ENCODE measurements around the gene EOLA1.
"Not testable (repeated sequence)": the region's sequence is repeated elsewhere in the genome, so short reads cannot be mapped to it uniquely, and the experiment has no call there.

The EOLA1 gene

GRCh38 chrX:149497626-149498025 is 43.2 kb upstream of the EOLA1 start:
- ChIA-PET CTCF (interaction anchor here (0.7 kb wide), 1 partner anchor 9 kb away, joined by 3 read pairs; no protein-coding TSS in a partner anchor), POLR2A (no interaction called here)
- Histone ChIP-seq H3K27me3 (replicated peaks in 2 of 5; ENCODE audit: control insufficient read depth in 4 of 5, insufficient read depth in 5 of 5, low read length in 4 of 5) (peaks cover 0 to 5% (median 0%) of the 10 kb centered on the region in 5 experiments), H3K4me3 (ENCODE audit: control insufficient read depth in 1 of 7, extremely low read depth in 1 of 7, insufficient read depth in 4 of 7, low read depth in 2 of 7, low read length in 6 of 7) (no peak overlapping the region), H3K9me3 (ENCODE audit: control extremely low read depth in 1 of 5, control insufficient read depth in 4 of 5, insufficient read depth in 2 of 5, low read depth in 1 of 5, low read length in 4 of 5) (no peaks in the 10 kb centered on the region), H3K4me1 (ENCODE audit: control extremely low read depth in 1 of 4, control insufficient read depth in 4 of 4, insufficient read depth in 4 of 4, low read length in 3 of 4) (peaks cover 0 to 9% (median 2%) of the 10 kb centered on the region in 4 experiments), H3K27ac (ENCODE audit: insufficient read depth in 1 of 2, low read depth in 1 of 2, low read length in 2 of 2, poor library complexity in 1 of 2, severe bottlenecking in 2 of 2) (no peak overlapping the region), H3K36me3 (ENCODE audit: control insufficient read depth in 4 of 4, insufficient read depth in 4 of 4, low read length in 3 of 4) (peaks cover 3 to 91% (median 44%) of the 10 kb centered on the region in 4 experiments)
- no peak for DNase-seq
- WGBS (ENCODE audit: insufficient coverage): 86% methylated on average over 1 of the region's 2 CpGs

- Histone ChIP-seq H3K36me3 (ENCODE audit: control insufficient read depth in 4 of 4, insufficient read depth in 4 of 4, low read length in 3 of 4) (peaks cover 5 to 80% (median 38%) of the 10 kb centered on the region in 4 experiments), H3K27me3 (replicated peaks in 2 of 5; ENCODE audit: control insufficient read depth in 4 of 5, insufficient read depth in 5 of 5, low read length in 4 of 5) (no peaks in the 10 kb centered on the region), H3K27ac (ENCODE audit: insufficient read depth in 1 of 2, low read depth in 1 of 2, low read length in 2 of 2, poor library complexity in 1 of 2, severe bottlenecking in 2 of 2) (no peak overlapping the region), H3K4me1 (ENCODE audit: control extremely low read depth in 1 of 4, control insufficient read depth in 4 of 4, insufficient read depth in 4 of 4, low read length in 3 of 4) (peaks cover 0 to 14% (median 6%) of the 10 kb centered on the region in 4 experiments), H3K4me3 (ENCODE audit: control insufficient read depth in 1 of 7, extremely low read depth in 1 of 7, insufficient read depth in 4 of 7, low read depth in 2 of 7, low read length in 6 of 7) (no peak overlapping the region), H3K9me3 (ENCODE audit: control extremely low read depth in 1 of 5, control insufficient read depth in 4 of 5, insufficient read depth in 2 of 5, low read depth in 1 of 5, low read length in 4 of 5) (no peaks in the 10 kb centered on the region)
- DNase-seq: no peak
- no CpG with 5 or more reads among the region's 4 CpGs for WGBS (ENCODE audit: insufficient coverage)
- CTCF ChIA-PET: no interaction called here
- POLR2A ChIA-PET: no interaction called here
Measured at GRCh38 chrX:149498767-149499166, 42.0 kb upstream of the EOLA1 start.

- H3K27ac ChIP-seq (ENCODE audit: insufficient read depth in 1 of 2, low read depth in 1 of 2, low read length in 2 of 2, poor library complexity in 1 of 2, severe bottlenecking in 2 of 2): no peak overlapping the region
- ChIA-PET POLR2A (no interaction called here), CTCF (interaction anchor here (1.2 to 1.4 kb wide), 2 partner anchors 9 to 13 kb away, joined by 3 to 5 read pairs; no protein-coding TSS in a partner anchor)
- peaks cover 0 to 22% (median 10%) of the 10 kb centered on the region in 4 experiments for H3K4me1 ChIP-seq (ENCODE audit: control extremely low read depth in 1 of 4, control insufficient read depth in 4 of 4, insufficient read depth in 4 of 4, low read length in 3 of 4)
- H3K4me3 ChIP-seq (ENCODE audit: control insufficient read depth in 1 of 7, extremely low read depth in 1 of 7, insufficient read depth in 4 of 7, low read depth in 2 of 7, low read length in 6 of 7): no peak overlapping the region
- DNase-seq: no peak
- H3K36me3 ChIP-seq (ENCODE audit: control insufficient read depth in 4 of 4, insufficient read depth in 4 of 4, low read length in 3 of 4): peaks cover 5 to 70% (median 32%) of the 10 kb centered on the region in 4 experiments
- no peaks in the 10 kb centered on the region for H3K9me3 ChIP-seq (ENCODE audit: control extremely low read depth in 1 of 5, control insufficient read depth in 4 of 5, insufficient read depth in 2 of 5, low read depth in 1 of 5, low read length in 4 of 5)
- H3K27me3 ChIP-seq (replicated peaks in 2 of 5; ENCODE audit: control insufficient read depth in 4 of 5, insufficient read depth in 5 of 5, low read length in 4 of 5): no peaks in the 10 kb centered on the region
- 89% methylated on average over 2 of the region's 5 CpGs for WGBS (ENCODE audit: insufficient coverage)
Measured at GRCh38 chrX:149499766-149500165, 41.0 kb upstream of the EOLA1 start.

- DNase-seq; H3K27me3 ChIP-seq (replicated peaks in 2 of 5; ENCODE audit: control insufficient read depth in 4 of 5, insufficient read depth in 5 of 5, low read length in 4 of 5); H3K9me3 ChIP-seq (ENCODE audit: control extremely low read depth in 1 of 5, control insufficient read depth in 4 of 5, insufficient read depth in 2 of 5, low read depth in 1 of 5, low read length in 4 of 5): not testable (repeated sequence)
- WGBS (ENCODE audit: insufficient coverage): 54% methylated on average over 3 of the region's 5 CpGs
- Histone ChIP-seq H3K36me3 (ENCODE audit: control insufficient read depth in 4 of 4, insufficient read depth in 4 of 4, low read length in 3 of 4) (peaks cover 2 to 38% (median 14%) of the 10 kb centered on the region in 4 experiments), H3K4me1 (ENCODE audit: control extremely low read depth in 1 of 4, control insufficient read depth in 4 of 4, insufficient read depth in 4 of 4, low read length in 3 of 4) (peaks cover 5 to 32% (median 18%) of the 10 kb centered on the region in 4 experiments), H3K27ac (ENCODE audit: insufficient read depth in 1 of 2, low read depth in 1 of 2, low read length in 2 of 2, poor library complexity in 1 of 2, severe bottlenecking in 2 of 2) (peak overlapping the region; percentile 88 to 90), H3K4me3 (ENCODE audit: control insufficient read depth in 1 of 7, extremely low read depth in 1 of 7, insufficient read depth in 4 of 7, low read depth in 2 of 7, low read length in 6 of 7) (peak overlapping the region in 1 of 7 experiments; percentile 50)
- ChIA-PET POLR2A (interaction anchor here (1.3 kb wide), 1 partner anchor 11 kb away, joined by 5 read pairs; no protein-coding TSS in a partner anchor), CTCF (interaction anchor here (1.7 kb wide), 1 partner anchor 10 kb away, joined by 6 read pairs; no protein-coding TSS in a partner anchor)
Measured at GRCh38 chrX:149502923-149503322, 37.9 kb upstream of the EOLA1 start.

GRCh38 chrX:149503446-149503845 is 37.4 kb upstream of the EOLA1 start:
- Histone ChIP-seq H3K27ac (ENCODE audit: insufficient read depth in 1 of 2, low read depth in 1 of 2, low read length in 2 of 2, poor library complexity in 1 of 2, severe bottlenecking in 2 of 2) (peak overlapping the region; percentile 90 to 96), H3K4me3 (ENCODE audit: control insufficient read depth in 1 of 7, extremely low read depth in 1 of 7, insufficient read depth in 4 of 7, low read depth in 2 of 7, low read length in 6 of 7) (peak overlapping the region in 2 of 7 experiments; percentile 16 to 92), H3K36me3 (ENCODE audit: control insufficient read depth in 4 of 4, insufficient read depth in 4 of 4, low read length in 3 of 4) (peaks cover 2 to 34% (median 13%) of the 10 kb centered on the region in 4 experiments), H3K4me1 (ENCODE audit: control extremely low read depth in 1 of 4, control insufficient read depth in 4 of 4, insufficient read depth in 4 of 4, low read length in 3 of 4) (peaks cover 5 to 32% (median 18%) of the 10 kb centered on the region in 4 experiments)
- DNase-seq: peak; percentile 78 to 92 (median 89)
- H3K9me3 ChIP-seq (ENCODE audit: control extremely low read depth in 1 of 5, control insufficient read depth in 4 of 5, insufficient read depth in 2 of 5, low read depth in 1 of 5, low read length in 4 of 5); H3K27me3 ChIP-seq (replicated peaks in 2 of 5; ENCODE audit: control insufficient read depth in 4 of 5, insufficient read depth in 5 of 5, low read length in 4 of 5): not testable (repeated sequence)
- ChIA-PET CTCF (interaction anchor here (1.5 to 2.6 kb wide), 2 partner anchors 18 kb away, joined by 3 to 12 read pairs; no protein-coding TSS in a partner anchor), POLR2A (interaction anchor here (1.3 kb wide), 1 partner anchor 10 kb away, joined by 5 read pairs; no protein-coding TSS in a partner anchor)
- 0% methylated on average over 2 of the region's 10 CpGs for WGBS (ENCODE audit: insufficient coverage)

- peak overlapping the region; percentile 13 to 92 (median 70) for H3K4me3 ChIP-seq (ENCODE audit: control insufficient read depth in 1 of 7, extremely low read depth in 1 of 7, insufficient read depth in 4 of 7, low read depth in 2 of 7, low read length in 6 of 7)
- H3K27me3 ChIP-seq (replicated peaks in 2 of 5; ENCODE audit: control insufficient read depth in 4 of 5, insufficient read depth in 5 of 5, low read length in 4 of 5): peaks cover 0 to 6% (median 0%) of the 10 kb centered on the region in 5 experiments
- H3K4me1 ChIP-seq (ENCODE audit: control extremely low read depth in 1 of 4, control insufficient read depth in 4 of 4, insufficient read depth in 4 of 4, low read length in 3 of 4): peaks cover 5 to 33% (median 18%) of the 10 kb centered on the region in 4 experiments
- CTCF ChIA-PET: interaction anchor here (1.1 to 2.9 kb wide), 5 partner anchors 9 to 35 kb away, joined by 3 to 12 read pairs (median 6); no protein-coding TSS in a partner anchor
- POLR2A ChIA-PET: interaction anchor here (1.0 to 1.8 kb wide), 5 partner anchors 9 to 36 kb away, joined by 3 to 13 read pairs (median 4); partner anchors contain the start of gene EOLA1
- DNase-seq: peak; percentile 75 to 90 (median 87)
- peak overlapping the region; percentile 90 to 96 for H3K27ac ChIP-seq (ENCODE audit: insufficient read depth in 1 of 2, low read depth in 1 of 2, low read length in 2 of 2, poor library complexity in 1 of 2, severe bottlenecking in 2 of 2)
- WGBS (ENCODE audit: insufficient coverage): 44% methylated on average over 8 of the region's 10 CpGs
- peaks cover 2 to 29% (median 13%) of the 10 kb centered on the region in 4 experiments for H3K36me3 ChIP-seq (ENCODE audit: control insufficient read depth in 4 of 4, insufficient read depth in 4 of 4, low read length in 3 of 4)
- H3K9me3 ChIP-seq (ENCODE audit: control extremely low read depth in 1 of 5, control insufficient read depth in 4 of 5, insufficient read depth in 2 of 5, low read depth in 1 of 5, low read length in 4 of 5): no peaks in the 10 kb centered on the region
Measured at GRCh38 chrX:149504226-149504914, 36.4 kb upstream of the EOLA1 start.

Data from common myeloid progenitor, CD34-positive (primary cell).